ENCODE measurements around the gene NCLN.

Gene NCLN

DNA sequence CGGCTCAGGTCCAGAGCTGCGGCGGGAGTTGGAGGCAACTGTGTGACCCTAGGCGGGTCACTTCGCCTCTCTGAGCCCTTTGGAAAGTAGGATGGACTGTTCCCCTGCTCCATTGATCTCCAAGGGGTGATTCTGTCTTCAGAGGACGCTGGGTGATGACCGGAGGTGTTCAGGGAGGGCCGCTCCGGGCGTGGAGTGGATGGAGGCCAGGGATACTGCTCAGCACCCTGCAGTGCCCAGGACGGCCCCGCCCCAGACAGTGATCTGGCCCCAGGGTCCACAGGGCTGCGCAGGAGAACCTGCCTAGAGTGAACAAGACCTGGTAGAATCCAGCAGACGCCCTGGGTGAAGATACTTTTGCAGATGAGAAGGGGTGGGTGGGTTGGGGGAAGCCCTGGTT is 7.0 kb downstream of the NCLN start:
- H3K36me3 ChIP-seq, result peaks cover 25% of the 10 kb centered on the region
- H3K27me3 ChIP-seq (ENCODE audit: insufficient read depth, low read depth, severe bottlenecking), result no peaks in the 10 kb centered on the region
- no peak for DNase-seq
- no peaks in the 10 kb centered on the region for H3K9me3 ChIP-seq (ENCODE audit: severe bottlenecking)
- H3K27ac ChIP-seq, result no peak overlapping the region
- TF ChIP-seq, protein P1, sequence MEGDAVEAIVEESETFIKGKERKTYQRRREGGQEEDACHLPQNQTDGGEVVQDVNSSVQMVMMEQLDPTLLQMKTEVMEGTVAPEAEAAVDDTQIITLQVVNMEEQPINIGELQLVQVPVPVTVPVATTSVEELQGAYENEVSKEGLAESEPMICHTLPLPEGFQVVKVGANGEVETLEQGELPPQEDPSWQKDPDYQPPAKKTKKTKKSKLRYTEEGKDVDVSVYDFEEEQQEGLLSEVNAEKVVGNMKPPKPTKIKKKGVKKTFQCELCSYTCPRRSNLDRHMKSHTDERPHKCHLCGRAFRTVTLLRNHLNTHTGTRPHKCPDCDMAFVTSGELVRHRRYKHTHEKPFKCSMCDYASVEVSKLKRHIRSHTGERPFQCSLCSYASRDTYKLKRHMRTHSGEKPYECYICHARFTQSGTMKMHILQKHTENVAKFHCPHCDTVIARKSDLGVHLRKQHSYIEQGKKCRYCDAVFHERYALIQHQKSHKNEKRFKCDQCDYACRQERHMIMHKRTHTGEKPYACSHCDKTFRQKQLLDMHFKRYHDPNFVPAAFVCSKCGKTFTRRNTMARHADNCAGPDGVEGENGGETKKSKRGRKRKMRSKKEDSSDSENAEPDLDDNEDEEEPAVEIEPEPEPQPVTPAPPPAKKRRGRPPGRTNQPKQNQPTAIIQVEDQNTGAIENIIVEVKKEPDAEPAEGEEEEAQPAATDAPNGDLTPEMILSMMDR (IDR thresholded peaks at IDR 0.05; ENCODE audit: low read depth, low read length), result no peak
- H3K4me3 ChIP-seq (ENCODE audit: low read depth, low read length), result no peak overlapping the region

DNA sequence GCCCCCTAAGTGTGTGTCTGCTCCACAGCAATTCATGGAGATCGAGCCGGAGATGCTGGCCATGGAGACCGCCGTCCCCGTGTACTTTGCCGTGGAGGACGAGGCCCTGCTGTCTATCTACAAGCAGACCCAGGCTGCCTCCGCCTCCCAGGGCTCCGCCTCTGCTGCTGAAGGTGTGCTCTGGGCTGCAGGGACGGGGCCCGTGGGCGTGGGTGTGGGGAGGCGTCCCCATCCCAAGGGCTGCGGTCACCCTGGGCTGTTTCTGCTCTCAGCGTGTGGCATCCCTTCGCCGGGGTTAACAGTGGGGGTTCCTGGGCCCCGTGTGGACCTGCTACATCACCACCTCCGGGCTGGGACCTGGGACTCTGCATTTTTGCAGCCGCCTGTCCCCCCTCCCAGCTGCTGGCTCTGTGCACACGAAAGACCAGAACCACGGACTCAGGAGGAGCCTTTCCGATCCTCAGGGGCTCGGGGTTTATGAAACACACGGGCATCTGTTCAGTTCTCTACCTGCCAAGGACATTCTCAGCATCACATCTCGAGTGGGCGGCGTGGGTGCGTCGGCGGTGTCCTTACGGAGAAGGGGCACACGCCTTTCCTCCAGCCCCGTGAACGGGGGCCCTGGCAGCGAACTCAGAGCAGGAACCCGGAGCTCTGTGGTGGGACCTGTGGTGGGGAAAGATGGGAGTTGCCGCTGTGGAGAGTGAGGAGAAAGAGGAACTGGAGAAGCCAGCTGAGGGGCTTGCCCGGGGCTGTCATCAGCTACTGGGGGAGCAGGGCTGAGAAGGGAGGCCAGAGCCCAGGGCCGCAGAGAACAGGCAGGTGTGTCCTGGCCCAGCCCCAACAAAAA is 7.8 kb downstream of the NCLN start:
- Histone ChIP-seq H3K36me3 (peaks cover 25% of the 10 kb centered on the region), H3K4me3 (ENCODE audit: low read depth, low read length) (no peak overlapping the region), H3K9me3 (ENCODE audit: severe bottlenecking) (no peaks in the 10 kb centered on the region), H3K27ac (no peak overlapping the region), H3K27me3 (ENCODE audit: insufficient read depth, low read depth, severe bottlenecking) (no peaks in the 10 kb centered on the region)
- no peak for DNase-seq
- TF ChIP-seq, protein P1 (IDR thresholded peaks at IDR 0.05; ENCODE audit: low read depth, low read length), result no peak

DNA sequence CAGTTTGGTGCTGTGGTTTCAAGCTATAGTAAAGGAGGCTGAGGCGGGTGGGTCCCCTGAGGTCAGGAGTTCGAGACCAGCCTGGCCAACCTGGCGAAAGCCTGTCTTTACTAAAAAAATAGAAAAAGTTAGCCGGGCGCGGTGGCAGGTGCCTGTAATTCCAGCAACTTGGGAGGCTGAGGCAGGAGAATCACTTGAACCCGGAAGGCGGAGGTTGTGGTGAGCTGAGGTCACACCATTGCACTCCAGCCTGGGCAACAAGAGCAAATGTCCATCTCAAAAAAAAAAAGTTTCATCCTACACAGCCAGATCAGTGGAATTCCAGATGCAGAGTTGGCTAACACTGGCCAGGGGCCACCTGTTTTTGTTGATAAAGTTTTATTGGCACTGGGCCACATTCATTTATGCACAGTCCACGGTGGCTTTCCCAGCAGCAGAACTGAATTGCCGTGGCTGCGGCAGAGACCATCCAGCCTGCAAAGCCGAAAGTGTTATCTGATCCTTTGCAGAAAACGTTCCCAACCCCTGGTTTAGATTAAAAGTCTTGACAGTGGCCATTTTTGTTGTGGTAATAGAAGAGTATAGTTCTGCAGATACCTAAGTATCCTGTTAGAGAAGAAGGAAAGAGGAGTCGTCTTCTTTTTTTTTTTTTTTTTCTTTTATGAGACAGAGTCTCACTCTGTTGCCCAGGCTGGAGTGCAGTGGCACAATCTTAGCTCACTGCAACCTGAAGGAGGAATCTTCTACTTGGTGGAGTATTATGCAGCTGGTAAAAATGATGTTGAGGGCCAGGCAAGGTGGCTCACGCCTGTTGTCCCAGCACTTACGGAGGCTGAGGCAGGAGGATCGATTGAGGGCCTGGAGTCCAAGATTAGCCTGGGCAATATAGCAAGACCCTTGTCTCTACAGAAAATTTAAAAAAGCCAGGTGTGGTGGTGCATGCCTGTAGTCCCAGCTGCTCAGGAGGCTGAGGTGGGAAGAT is 8.7 kb downstream of the NCLN start:
- peaks cover 22% of the 10 kb centered on the region for H3K36me3 ChIP-seq
- H3K27ac ChIP-seq, result no peak overlapping the region
- TF ChIP-seq, protein P1 (IDR thresholded peaks at IDR 0.05; ENCODE audit: low read depth, low read length), result no peak

DNA sequence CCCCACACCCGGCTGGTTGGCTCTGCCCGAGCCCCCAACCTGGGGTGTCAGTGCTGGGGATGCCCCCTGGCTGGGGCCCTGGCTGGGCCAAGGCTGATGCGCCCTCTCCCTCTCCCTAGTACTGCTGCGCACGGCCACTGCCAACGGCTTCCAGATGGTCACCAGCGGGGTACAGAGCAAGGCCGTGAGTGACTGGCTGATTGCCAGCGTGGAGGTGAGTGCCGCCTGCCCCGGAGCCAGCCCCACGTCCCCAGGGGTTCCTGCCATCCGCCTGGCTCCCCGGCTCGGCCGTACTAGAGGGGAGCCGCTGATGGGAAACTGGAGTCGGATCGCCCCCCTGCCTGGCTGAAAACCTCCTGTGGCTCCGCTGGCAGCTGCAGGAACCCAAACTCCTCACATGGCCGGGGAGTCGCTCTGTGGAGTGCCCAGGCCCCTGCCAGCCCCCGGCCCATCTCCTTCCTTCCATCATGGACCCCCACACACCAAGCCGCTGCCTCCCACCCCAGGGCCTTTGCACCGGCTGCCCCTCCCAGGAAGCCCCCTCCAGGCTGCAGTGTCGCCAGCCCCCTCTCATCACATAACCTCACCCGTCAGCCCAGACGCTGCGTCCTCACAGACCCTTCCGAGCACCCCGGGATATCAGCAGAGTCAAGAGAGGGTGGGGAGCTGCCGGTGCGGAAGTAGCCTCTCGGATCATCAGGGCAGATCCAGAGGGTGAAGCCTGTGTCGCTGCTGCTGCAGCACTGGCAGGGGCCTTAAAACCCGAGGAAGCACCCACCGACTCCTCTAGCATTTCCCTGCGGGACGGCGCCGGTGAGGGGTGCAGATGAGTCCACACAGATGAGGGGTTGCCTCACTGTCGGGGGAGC is 10.6 kb downstream of the NCLN start:
- no peak overlapping the region for H3K4me3 ChIP-seq (ENCODE audit: low read depth, low read length)
- H3K36me3 ChIP-seq, result peaks cover 22% of the 10 kb centered on the region
- DNase-seq, result no peak

More for the DNA sequence above, 8.7 kb downstream of the NCLN start:
- Histone ChIP-seq H3K9me3 (ENCODE audit: severe bottlenecking) (no peaks in the 10 kb centered on the region), H3K4me3 (ENCODE audit: low read depth, low read length) (no peak overlapping the region), H3K27me3 (ENCODE audit: insufficient read depth, low read depth, severe bottlenecking) (no peaks in the 10 kb centered on the region)
- no peak for DNase-seq

DNA sequence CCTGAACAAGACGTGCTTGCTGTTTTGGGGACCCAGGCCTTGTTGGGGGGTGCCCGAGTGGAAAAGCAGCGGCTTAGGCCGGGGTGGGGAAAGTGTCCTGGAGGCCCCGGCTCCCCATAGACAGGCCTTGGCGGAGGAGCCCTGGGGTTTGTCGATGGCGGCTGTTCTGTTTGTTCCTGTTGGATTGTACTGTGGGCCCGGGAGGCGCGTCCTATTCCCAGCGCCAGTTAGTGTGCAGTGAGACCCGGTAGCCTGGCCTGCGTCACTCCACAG is 11.1 kb downstream of the NCLN start:
- no peak overlapping the region for H3K4me3 ChIP-seq (ENCODE audit: low read depth, low read length)
- peak overlapping the region; percentile 54 for H3K27ac ChIP-seq
- no peaks in the 10 kb centered on the region for H3K27me3 ChIP-seq (ENCODE audit: insufficient read depth, low read depth, severe bottlenecking)
- DNase-seq, result no peak
- H3K36me3 ChIP-seq, result peaks cover 22% of the 10 kb centered on the region
- H3K9me3 ChIP-seq (ENCODE audit: severe bottlenecking), result no peaks in the 10 kb centered on the region
- TF ChIP-seq, protein P1 (IDR thresholded peaks at IDR 0.05; ENCODE audit: low read depth, low read length), result no peak

More for the DNA sequence above, 10.6 kb downstream of the NCLN start:
- TF ChIP-seq, protein P1 (IDR thresholded peaks at IDR 0.05; ENCODE audit: low read depth, low read length), result no peak
- peak overlapping the region; percentile 54 for H3K27ac ChIP-seq
- H3K9me3 ChIP-seq (ENCODE audit: severe bottlenecking), result no peaks in the 10 kb centered on the region
- H3K27me3 ChIP-seq (ENCODE audit: insufficient read depth, low read depth, severe bottlenecking), result no peaks in the 10 kb centered on the region
